WTC11 (cell line): ENCODE data around the gene SMG1. TPM values are rescaled to one million over a fixed set of nuclear protein-coding genes. Genes with fewer than 3 reads are reported as not detected.

ENCODE experiments used
- ATAC-seq: fragments of 200-7000 bp; cut with Tn5 transposase; 2 replicates; pipeline ENCODE4 v1.10.0; 2021; ENCODE audit warnings: mild to moderate bottlenecking, moderate library complexity
- CTCF ChIA-PET: fragments of 300-600 bp; sonication (Branson Sonifier 250); formaldehyde crosslinking; loops from one replicate; lab custom pipeline; 2021; ENCODE audit warnings: antibody characterized with exemption; lab: Charles Lee
- POLR2A ChIA-PET: fragments of 350-600 bp; sonication (Branson Sonifier 250); formaldehyde crosslinking; loops from one replicate; lab custom pipeline; 2021; ENCODE audit warnings: antibody characterized with exemption; lab: Charles Lee
- DNase-seq: peaks from one replicate; pipeline ENCODE4 v3.0.0; 2021; ENCODE audit warnings: low spot score
- H3K27ac Mint-ChIP-seq: 2 replicates; pipeline ENCODE4 v1.8.0; 2021; ENCODE audit warnings: mixed read lengths
- H3K27me3 Mint-ChIP-seq: 2 replicates; pipeline ENCODE4 v1.8.0; 2021; ENCODE audit warnings: low read depth, mild to moderate bottlenecking, moderate library complexity, mixed read lengths
- H3K36me3 Mint-ChIP-seq: 2 replicates; pipeline ENCODE4 v1.8.0; 2021; ENCODE audit warnings: mixed read lengths
- H3K4me1 Mint-ChIP-seq: 2 replicates; pipeline ENCODE4 v1.8.0; 2022; ENCODE audit warnings: mixed read lengths
- H3K4me3 Mint-ChIP-seq: 2 replicates; pipeline ENCODE4 v1.8.0; 2021; ENCODE audit warnings: mild to moderate bottlenecking, moderate library complexity, mixed read lengths
- H3K9me3 Mint-ChIP-seq: 2 replicates; pipeline ENCODE4 v1.8.0; 2021; ENCODE audit warnings: mixed read lengths
- AFF4 ChIP-seq: sonication (generic); formaldehyde crosslinking; IDR thresholded peaks from 2 replicates; pipeline ENCODE4 v1.8.1; 2023; ENCODE audit warnings: mild to moderate bottlenecking, missing genetic modification reagents, borderline replicate concordance
- CREB1 ChIP-seq: sonication (generic); formaldehyde crosslinking; IDR thresholded peaks from 2 replicates; pipeline ENCODE4 v1.8.0; 2023; ENCODE audit warnings: mild to moderate bottlenecking, missing genetic modification reagents
- ERG ChIP-seq: fragments of 250-450 bp; sonication (Bioruptor Pico); IDR thresholded peaks from 2 replicates; pipeline ENCODE4 v1.8.0; 2021; ENCODE audit warnings: mild to moderate bottlenecking
- JUN ChIP-seq: sonication (generic); formaldehyde crosslinking; IDR thresholded peaks from 2 replicates; pipeline ENCODE4 v1.8.0; 2023; ENCODE audit warnings: mild to moderate bottlenecking, missing genetic modification reagents
- KAT7 ChIP-seq: sonication (generic); formaldehyde crosslinking; IDR thresholded peaks from 2 replicates; pipeline ENCODE4 v1.8.1; 2023; ENCODE audit warnings: missing genetic modification reagents, mild to moderate bottlenecking, borderline replicate concordance
- NR3C1 ChIP-seq: sonication (generic); formaldehyde crosslinking; conservative IDR thresholded peaks from 2 replicates; pipeline ENCODE4 v1.8.1; 2023; ENCODE audit warnings: low read depth, mild to moderate bottlenecking, missing genetic modification reagents
- TCF7 ChIP-seq: sonication (generic); formaldehyde crosslinking; IDR thresholded peaks from 2 replicates; pipeline ENCODE4 v1.8.0; 2022; ENCODE audit warnings: mild to moderate bottlenecking, low read depth, missing genetic modification reagents, moderate library complexity
- TEAD1 ChIP-seq: sonication (generic); formaldehyde crosslinking; IDR thresholded peaks from 2 replicates; pipeline ENCODE4 v1.8.0; 2022; ENCODE audit warnings: mild to moderate bottlenecking, missing genetic modification reagents
- TEAD4 ChIP-seq: sonication (generic); formaldehyde crosslinking; IDR thresholded peaks from 2 replicates; pipeline ENCODE4 v1.8.0; 2022; ENCODE audit warnings: mild to moderate bottlenecking, missing genetic modification reagents
- TP53 ChIP-seq: sonication (generic); formaldehyde crosslinking; IDR thresholded peaks from 2 replicates; pipeline ENCODE4 v1.8.1; 2023; ENCODE audit warnings: mild to moderate bottlenecking, missing genetic modification reagents
- ZNF138 ChIP-seq: sonication (generic); formaldehyde crosslinking; conservative IDR thresholded peaks from 2 replicates; pipeline ENCODE4 v1.8.1; 2022; ENCODE audit warnings: mild to moderate bottlenecking, moderate library complexity, missing genetic modification reagents
- ZNF232 ChIP-seq: sonication (generic); formaldehyde crosslinking; IDR thresholded peaks from 2 replicates; pipeline ENCODE4 v1.8.0; 2022; ENCODE audit warnings: mild to moderate bottlenecking, missing genetic modification reagents
- ZNF396 ChIP-seq: fragments of 250-450 bp; sonication (Bioruptor Pico); IDR thresholded peaks from 2 replicates; pipeline ENCODE4 v1.8.0; 2021; ENCODE audit warnings: mild to moderate bottlenecking, moderate library complexity, borderline replicate concordance
- ZNF532 ChIP-seq: fragments of 250-450 bp; sonication (Bioruptor Pico); IDR thresholded peaks from 2 replicates; pipeline ENCODE4 v1.9.0; 2021; ENCODE audit warnings: mild to moderate bottlenecking, borderline replicate concordance
- total RNA-seq: library from RNA; stranded (reverse); gene quantifications from 3 replicates; pipeline ENCODE4 v1.2.3, GENCODE V29; 2021
- TF ChIP-seq, protein P1 (sequence below): fragments of 200-600 bp; IDR thresholded peaks from 2 replicates; pipeline ENCODE4 v1.8.0; 2022; ENCODE audit warnings: antibody characterized with exemption
- TF ChIP-seq, protein P2 (sequence below): sonication (generic); formaldehyde crosslinking; IDR thresholded peaks from 2 replicates; pipeline ENCODE4 v1.8.0; 2022; ENCODE audit warnings: mild to moderate bottlenecking, missing genetic modification reagents
- TF ChIP-seq, protein P3 (sequence below): sonication (generic); formaldehyde crosslinking; IDR thresholded peaks from 2 replicates; pipeline ENCODE4 v1.8.0; 2022; ENCODE audit warnings: missing genetic modification reagents
- TF ChIP-seq, protein P4 (sequence below): sonication (generic); formaldehyde crosslinking; conservative IDR thresholded peaks from 2 replicates; pipeline ENCODE4 v1.8.1; 2022; ENCODE audit warnings: mild to moderate bottlenecking, missing genetic modification reagents

SMG1 gene
- total RNA-seq, 1 experiment from 2014 or later: 72.2 TPM

DNA sequence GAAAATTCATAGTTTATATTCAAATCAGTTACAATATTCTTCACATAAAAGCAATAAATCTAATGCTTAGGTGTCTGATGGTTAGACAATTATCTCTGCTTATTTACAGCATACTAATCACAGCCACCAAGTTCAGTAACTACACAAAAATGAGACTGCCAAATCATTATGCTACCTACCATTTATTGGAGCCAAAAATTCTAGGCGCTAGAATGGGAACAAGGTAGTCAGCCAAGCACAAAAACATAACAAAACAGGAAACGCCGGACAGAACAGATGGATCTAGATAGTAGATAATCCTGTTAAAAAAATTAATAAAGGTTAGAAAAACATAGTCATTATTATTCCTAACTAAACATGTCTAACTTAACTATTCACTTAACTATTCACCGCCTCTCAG lies 128.5 kb downstream of the SMG1 start:
- no peaks in the 10 kb centered on the region for H3K9me3 Mint-ChIP-seq
- DNase-seq (no peak), ATAC-seq (no peak)
- no peaks in the 10 kb centered on the region for H3K27me3 Mint-ChIP-seq
- ChIA-PET CTCF (no interaction called here), POLR2A (no interaction called here)
- no peak overlapping the region for H3K4me3 Mint-ChIP-seq
- peaks cover 18% of the 10 kb centered on the region for H3K4me1 Mint-ChIP-seq
- H3K36me3 Mint-ChIP-seq: peaks cover 44% of the 10 kb centered on the region
- H3K27ac Mint-ChIP-seq: no peak overlapping the region
- TF ChIP-seq NR3C1 (CRISPR knock-in tag) (no peak), AFF4 (CRISPR knock-in tag) (no peak)
- TF ChIP-seq, all 79 proteins: peak for 0

DNA sequence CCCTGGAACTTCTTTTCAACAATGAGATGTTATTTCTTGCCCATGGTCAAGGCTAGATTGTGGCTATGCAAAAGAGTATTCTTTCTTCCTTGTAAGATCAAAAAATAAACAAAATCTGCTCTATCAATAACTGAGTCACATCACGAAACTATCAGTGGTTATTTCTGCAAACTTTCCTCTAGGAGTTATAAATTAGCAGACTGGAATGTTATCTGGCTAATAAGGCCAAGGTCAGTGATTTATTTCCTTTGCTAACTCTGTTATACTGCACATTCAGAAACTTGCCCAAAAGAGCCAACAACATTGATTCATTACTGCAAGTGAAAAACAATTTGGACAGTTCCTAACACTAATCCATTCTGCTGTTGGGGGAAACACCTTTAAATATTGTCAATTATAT lies 129.8 kb downstream of the SMG1 start:
- DNase-seq (no peak), ATAC-seq (no peak)
- ChIA-PET POLR2A (no interaction called here), CTCF (no interaction called here)
- Mint-ChIP-seq H3K27me3 (no peaks in the 10 kb centered on the region), H3K36me3 (peaks cover 57% of the 10 kb centered on the region), H3K9me3 (no peaks in the 10 kb centered on the region), H3K4me1 (peaks cover 15% of the 10 kb centered on the region), H3K27ac (no peak overlapping the region), H3K4me3 (no peak overlapping the region)
- TF ChIP-seq, protein P1, sequence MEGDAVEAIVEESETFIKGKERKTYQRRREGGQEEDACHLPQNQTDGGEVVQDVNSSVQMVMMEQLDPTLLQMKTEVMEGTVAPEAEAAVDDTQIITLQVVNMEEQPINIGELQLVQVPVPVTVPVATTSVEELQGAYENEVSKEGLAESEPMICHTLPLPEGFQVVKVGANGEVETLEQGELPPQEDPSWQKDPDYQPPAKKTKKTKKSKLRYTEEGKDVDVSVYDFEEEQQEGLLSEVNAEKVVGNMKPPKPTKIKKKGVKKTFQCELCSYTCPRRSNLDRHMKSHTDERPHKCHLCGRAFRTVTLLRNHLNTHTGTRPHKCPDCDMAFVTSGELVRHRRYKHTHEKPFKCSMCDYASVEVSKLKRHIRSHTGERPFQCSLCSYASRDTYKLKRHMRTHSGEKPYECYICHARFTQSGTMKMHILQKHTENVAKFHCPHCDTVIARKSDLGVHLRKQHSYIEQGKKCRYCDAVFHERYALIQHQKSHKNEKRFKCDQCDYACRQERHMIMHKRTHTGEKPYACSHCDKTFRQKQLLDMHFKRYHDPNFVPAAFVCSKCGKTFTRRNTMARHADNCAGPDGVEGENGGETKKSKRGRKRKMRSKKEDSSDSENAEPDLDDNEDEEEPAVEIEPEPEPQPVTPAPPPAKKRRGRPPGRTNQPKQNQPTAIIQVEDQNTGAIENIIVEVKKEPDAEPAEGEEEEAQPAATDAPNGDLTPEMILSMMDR: no peak
- TF ChIP-seq TEAD4 (CRISPR knock-in tag) (no peak), ZNF138 (no peak), KAT7 (CRISPR knock-in tag) (no peak), TCF7 (CRISPR knock-in tag) (no peak), CREB1 (CRISPR knock-in tag) (no peak), ZNF396 (CRISPR knock-in tag) (no peak), ERG (CRISPR knock-in tag) (no peak), ZNF532 (CRISPR knock-in tag) (no peak), ZNF232 (CRISPR knock-in tag) (no peak), JUN (CRISPR knock-in tag) (no peak), TEAD1 (CRISPR knock-in tag) (no peak), TP53 (CRISPR knock-in tag) (no peak)
- TF ChIP-seq, protein P2, sequence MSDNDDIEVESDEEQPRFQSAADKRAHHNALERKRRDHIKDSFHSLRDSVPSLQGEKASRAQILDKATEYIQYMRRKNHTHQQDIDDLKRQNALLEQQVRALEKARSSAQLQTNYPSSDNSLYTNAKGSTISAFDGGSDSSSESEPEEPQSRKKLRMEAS (CRISPR knock-in tag): no peak
- TF ChIP-seq, protein P3, sequence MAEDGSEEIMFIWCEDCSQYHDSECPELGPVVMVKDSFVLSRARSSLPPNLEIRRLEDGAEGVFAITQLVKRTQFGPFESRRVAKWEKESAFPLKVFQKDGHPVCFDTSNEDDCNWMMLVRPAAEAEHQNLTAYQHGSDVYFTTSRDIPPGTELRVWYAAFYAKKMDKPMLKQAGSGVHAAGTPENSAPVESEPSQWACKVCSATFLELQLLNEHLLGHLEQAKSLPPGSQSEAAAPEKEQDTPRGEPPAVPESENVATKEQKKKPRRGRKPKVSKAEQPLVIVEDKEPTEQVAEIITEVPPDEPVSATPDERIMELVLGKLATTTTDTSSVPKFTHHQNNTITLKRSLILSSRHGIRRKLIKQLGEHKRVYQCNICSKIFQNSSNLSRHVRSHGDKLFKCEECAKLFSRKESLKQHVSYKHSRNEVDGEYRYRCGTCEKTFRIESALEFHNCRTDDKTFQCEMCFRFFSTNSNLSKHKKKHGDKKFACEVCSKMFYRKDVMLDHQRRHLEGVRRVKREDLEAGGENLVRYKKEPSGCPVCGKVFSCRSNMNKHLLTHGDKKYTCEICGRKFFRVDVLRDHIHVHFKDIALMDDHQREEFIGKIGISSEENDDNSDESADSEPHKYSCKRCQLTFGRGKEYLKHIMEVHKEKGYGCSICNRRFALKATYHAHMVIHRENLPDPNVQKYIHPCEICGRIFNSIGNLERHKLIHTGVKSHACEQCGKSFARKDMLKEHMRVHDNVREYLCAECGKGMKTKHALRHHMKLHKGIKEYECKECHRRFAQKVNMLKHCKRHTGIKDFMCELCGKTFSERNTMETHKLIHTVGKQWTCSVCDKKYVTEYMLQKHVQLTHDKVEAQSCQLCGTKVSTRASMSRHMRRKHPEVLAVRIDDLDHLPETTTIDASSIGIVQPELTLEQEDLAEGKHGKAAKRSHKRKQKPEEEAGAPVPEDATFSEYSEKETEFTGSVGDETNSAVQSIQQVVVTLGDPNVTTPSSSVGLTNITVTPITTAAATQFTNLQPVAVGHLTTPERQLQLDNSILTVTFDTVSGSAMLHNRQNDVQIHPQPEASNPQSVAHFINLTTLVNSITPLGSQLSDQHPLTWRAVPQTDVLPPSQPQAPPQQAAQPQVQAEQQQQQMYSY (CRISPR knock-in tag): no peak
- TF ChIP-seq, protein P4, sequence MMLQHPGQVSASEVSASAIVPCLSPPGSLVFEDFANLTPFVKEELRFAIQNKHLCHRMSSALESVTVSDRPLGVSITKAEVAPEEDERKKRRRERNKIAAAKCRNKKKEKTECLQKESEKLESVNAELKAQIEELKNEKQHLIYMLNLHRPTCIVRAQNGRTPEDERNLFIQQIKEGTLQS (CRISPR knock-in tag): no peak
